Measurements from ENCODE around the gene TOE1. TPM values are rescaled to one million over a fixed set of nuclear protein-coding genes. Genes with fewer than 3 reads are reported as not detected.

Gene TOE1
- total RNA-seq, 1 donor from 2014 or later, result 4.3 TPM

GRCh38 chr1:45334308-45335245, 5.4 kb upstream of the TOE1 start:
- no peaks in the 10 kb centered on the region for H3K4me1 ChIP-seq (ENCODE audit: insufficient read depth, low read length)
- Mint-ChIP-seq H3K36me3 (ENCODE audit: low read depth, unreplicated experiment) (peaks cover 6% of the 10 kb centered on the region), H3K9me3 (ENCODE audit: unreplicated experiment) (no peaks in the 10 kb centered on the region), H3K4me1 (ENCODE audit: low read depth, unreplicated experiment) (peaks cover 7% of the 10 kb centered on the region), H3K27ac (ENCODE audit: unreplicated experiment) (no peak overlapping the region), H3K27me3 (ENCODE audit: low read depth, unreplicated experiment) (no peaks in the 10 kb centered on the region), H3K4me3 (ENCODE audit: unreplicated experiment) (no peak overlapping the region)
- H3K4me2 ChIP-seq (ENCODE audit: low read length), result no peak overlapping the region
- no peak overlapping the region for H3K27ac ChIP-seq (ENCODE audit: low read depth, low read length)
- H2AFZ ChIP-seq (ENCODE audit: low read depth, low read length), result no peak overlapping the region
- H3K9me3 ChIP-seq (ENCODE audit: insufficient read depth, low read depth, low read length), result no peaks in the 10 kb centered on the region
- peaks cover 4% of the 10 kb centered on the region for H3K79me2 ChIP-seq (ENCODE audit: insufficient read depth, low read length)
- no peak overlapping the region for H3K9ac ChIP-seq (ENCODE audit: low read length)
- DNase-seq (ENCODE audit: low read depth) (no peak), FAIRE-seq (no peak)
- TF ChIP-seq CTCF (IDR thresholded peaks at IDR 0.05; ENCODE audit: insufficient read depth, low read depth, low read length) (no peak), EZH2 (IDR thresholded peaks at IDR 0.05; ENCODE audit: insufficient read depth, low read length) (no peak)
- H3K4me3 ChIP-seq (ENCODE audit: insufficient read depth, low read depth, low read length), result no peak overlapping the region
- H3K27me3 ChIP-seq (ENCODE audit: insufficient read depth, low read length), result no peaks in the 10 kb centered on the region
- no peaks in the 10 kb centered on the region for H4K20me1 ChIP-seq (ENCODE audit: insufficient read depth, low read length)
- no peaks in the 10 kb centered on the region for H3K36me3 ChIP-seq (ENCODE audit: insufficient read depth, low read length)

GRCh38 chr1:45335855-45336324, 4.1 kb upstream of the TOE1 start:
- no peak overlapping the region for H3K4me3 Mint-ChIP-seq (ENCODE audit: unreplicated experiment)
- peaks cover 6% of the 10 kb centered on the region for H3K36me3 Mint-ChIP-seq (ENCODE audit: low read depth, unreplicated experiment)
- no peaks in the 10 kb centered on the region for H3K27me3 ChIP-seq (ENCODE audit: insufficient read depth, low read length)
- H2AFZ ChIP-seq (ENCODE audit: low read depth, low read length), result no peak overlapping the region
- H3K9me3 Mint-ChIP-seq (ENCODE audit: unreplicated experiment), result no peaks in the 10 kb centered on the region
- no peak overlapping the region for H3K27ac ChIP-seq (ENCODE audit: low read depth, low read length)
- TF ChIP-seq CTCF (IDR thresholded peaks at IDR 0.05; ENCODE audit: insufficient read depth, low read depth, low read length) (no peak), EZH2 (IDR thresholded peaks at IDR 0.05; ENCODE audit: insufficient read depth, low read length) (no peak)
- H3K4me2 ChIP-seq (ENCODE audit: low read length), result no peak overlapping the region
- peaks cover 4% of the 10 kb centered on the region for H3K4me1 ChIP-seq (ENCODE audit: insufficient read depth, low read length)
- H3K79me2 ChIP-seq (ENCODE audit: insufficient read depth, low read length), result peaks cover 11% of the 10 kb centered on the region
- H3K9me3 ChIP-seq (ENCODE audit: insufficient read depth, low read depth, low read length), result no peaks in the 10 kb centered on the region
- no peak overlapping the region for H3K9ac ChIP-seq (ENCODE audit: low read length)
- no peak overlapping the region for H3K4me3 ChIP-seq (ENCODE audit: insufficient read depth, low read depth, low read length)
- DNase-seq (ENCODE audit: low read depth), result no peak
- no peaks in the 10 kb centered on the region for H3K27me3 Mint-ChIP-seq (ENCODE audit: low read depth, unreplicated experiment)
- no peaks in the 10 kb centered on the region for H3K36me3 ChIP-seq (ENCODE audit: insufficient read depth, low read length)
- no peak overlapping the region for H3K27ac Mint-ChIP-seq (ENCODE audit: unreplicated experiment)
- H4K20me1 ChIP-seq (ENCODE audit: insufficient read depth, low read length), result no peaks in the 10 kb centered on the region
- peaks cover 7% of the 10 kb centered on the region for H3K4me1 Mint-ChIP-seq (ENCODE audit: low read depth, unreplicated experiment)
- no peak for FAIRE-seq
